GM18951 (cell line): ENCODE data around the gene TMEM238L.

Source experiments
- POLR2A ChIP-seq: IDR thresholded peaks from 4 replicates; pipeline ENCODE4 v1.6.1; 2011; ENCODE audit warnings: mild to moderate bottlenecking; ENCODE audit not compliant: insufficient read length, insufficient read depth; ENCODE audit errors: extremely low read depth
- in situ Hi-C: fragments of 300-500 bp; cut with MboI; formaldehyde crosslinking; loops from one replicate; pipeline ENCODE4 v1.12.0; 2022; ENCODE audit warnings: low sequenced_read_pairs, mixed read lengths, inconsistent platforms; ENCODE audit not compliant: unreplicated experiment

Gene TMEM238L

DNA sequence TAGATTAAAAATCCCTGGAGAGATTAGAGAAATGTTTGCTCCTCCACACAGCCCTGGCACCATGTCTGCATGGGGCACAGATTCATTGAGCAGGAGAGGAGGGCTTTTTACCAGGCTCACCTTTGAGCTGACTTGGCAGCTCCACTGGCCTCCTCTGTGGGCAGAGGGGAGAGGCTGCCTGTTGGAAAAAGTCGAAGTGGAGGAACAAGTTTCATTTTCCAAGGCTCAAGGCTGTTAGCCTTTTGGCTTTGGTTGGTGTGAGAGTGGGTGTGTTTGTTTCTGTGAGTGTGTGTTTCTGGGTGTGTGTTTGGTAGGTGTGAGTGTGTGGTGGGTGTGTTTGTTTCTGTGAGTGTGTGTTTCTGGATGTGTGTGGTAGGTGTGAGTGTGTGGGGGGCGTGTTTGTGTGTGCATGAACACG, 5.6 kb downstream of the TMEM238L start:
- TF ChIP-seq POLR2A: no peak
- in situ Hi-C loops: no loop called here

DNA sequence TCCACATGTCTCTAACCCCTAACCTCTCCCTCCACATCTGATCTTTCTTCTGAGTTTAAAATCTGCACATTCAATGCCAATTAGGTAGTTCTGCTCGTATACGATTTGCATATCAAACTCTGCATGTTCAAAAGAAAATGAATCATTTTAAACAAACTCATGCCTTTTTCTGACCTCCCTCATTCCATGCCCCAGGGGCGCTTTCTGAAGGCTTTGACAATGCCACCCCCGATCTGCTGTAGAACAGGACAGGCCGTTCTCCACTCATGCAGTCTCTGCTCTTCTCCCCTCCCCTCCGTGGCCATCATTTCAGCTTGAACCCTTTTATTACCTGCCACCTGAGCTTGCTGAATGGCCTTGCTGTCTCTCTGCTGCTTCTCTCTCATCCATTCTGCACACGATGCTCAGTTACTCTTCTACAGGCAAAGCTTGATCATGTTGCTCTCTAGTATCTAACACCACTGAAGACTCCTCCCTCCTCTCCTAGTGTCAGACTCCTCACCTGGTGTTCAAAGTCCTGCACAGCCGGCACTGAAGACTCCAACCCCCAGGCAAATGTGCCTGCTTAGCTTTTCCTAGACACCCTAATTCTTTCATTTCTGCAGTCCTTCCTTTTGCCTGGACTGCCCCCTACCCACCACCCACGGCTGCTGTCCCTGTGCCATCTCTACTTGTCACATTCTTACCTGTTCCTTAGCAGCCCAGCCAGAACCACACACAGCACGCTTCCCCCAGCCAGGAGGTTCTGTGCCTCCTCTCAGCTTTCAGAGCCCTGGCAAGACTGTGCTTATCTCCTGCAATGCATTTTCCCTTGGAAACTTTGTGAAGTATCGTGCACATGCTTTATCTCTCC, 6.2 kb downstream of the TMEM238L start:
- in situ Hi-C loops: no loop called here
- TF ChIP-seq POLR2A: no peak

DNA sequence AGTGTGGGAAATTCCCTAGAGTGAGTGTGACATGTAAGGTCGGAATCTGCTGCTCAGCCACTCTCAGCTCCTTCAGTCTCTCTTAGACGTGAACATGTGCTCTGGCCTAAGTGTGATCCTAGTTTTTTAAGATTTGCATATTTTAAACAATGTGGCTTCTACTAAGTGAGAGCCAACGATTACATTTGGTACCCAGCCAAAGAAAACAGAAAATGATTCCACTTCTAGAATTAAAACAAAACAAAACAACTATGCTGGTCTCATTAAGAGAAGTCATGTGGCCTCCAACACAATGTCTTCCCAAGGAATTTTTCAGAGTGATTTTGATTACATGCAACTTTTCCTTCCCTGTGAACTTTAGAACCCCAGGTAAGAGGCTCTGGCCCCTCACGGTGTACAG, 10.1 kb downstream of the TMEM238L start:
- in situ Hi-C loops: no loop called here
- TF ChIP-seq POLR2A: no peak

DNA sequence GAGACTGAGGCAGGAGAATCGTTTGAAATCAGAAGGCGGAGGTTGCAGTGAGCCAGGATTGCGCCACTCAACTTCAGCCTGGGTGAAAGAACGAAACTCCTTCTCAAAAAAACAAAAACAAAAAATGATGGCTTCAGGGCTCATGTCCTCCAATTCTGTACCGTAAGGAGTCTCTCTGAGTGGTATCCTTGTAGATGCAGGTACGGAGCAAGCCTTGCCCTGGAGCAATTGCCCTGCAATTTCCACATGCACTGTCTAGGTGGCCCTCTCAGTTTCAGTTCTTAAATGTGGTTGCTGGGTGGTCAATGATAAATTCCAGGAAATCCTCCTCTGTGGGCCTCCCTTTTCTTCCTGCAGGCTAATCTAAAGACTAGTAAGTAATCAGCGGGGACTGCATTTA, 10.6 kb downstream of the TMEM238L start:
- TF ChIP-seq POLR2A: no peak
- in situ Hi-C loops: no loop called here

DNA sequence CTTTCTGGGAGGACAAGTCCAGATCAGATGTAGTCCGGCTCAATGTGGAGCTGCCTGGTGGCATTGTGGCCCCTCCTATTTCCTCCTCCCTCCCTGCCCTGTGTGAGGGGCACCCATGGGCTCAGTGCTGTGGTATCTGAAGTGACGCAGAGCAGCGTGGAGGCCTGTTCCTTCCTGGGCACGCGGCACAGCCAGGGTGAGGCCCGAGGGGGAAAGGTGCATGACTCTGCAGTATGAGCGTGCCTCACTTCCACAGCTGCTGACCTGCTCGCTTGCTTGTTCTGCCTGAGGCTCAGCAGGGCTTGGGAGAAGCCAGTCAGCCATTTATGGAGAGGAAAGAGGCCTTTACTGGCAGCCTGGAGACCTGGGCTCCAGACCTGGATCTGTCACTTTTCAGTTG, 11.7 kb downstream of the TMEM238L start:
- no peak for TF ChIP-seq POLR2A
- in situ Hi-C loops: no loop called here

DNA sequence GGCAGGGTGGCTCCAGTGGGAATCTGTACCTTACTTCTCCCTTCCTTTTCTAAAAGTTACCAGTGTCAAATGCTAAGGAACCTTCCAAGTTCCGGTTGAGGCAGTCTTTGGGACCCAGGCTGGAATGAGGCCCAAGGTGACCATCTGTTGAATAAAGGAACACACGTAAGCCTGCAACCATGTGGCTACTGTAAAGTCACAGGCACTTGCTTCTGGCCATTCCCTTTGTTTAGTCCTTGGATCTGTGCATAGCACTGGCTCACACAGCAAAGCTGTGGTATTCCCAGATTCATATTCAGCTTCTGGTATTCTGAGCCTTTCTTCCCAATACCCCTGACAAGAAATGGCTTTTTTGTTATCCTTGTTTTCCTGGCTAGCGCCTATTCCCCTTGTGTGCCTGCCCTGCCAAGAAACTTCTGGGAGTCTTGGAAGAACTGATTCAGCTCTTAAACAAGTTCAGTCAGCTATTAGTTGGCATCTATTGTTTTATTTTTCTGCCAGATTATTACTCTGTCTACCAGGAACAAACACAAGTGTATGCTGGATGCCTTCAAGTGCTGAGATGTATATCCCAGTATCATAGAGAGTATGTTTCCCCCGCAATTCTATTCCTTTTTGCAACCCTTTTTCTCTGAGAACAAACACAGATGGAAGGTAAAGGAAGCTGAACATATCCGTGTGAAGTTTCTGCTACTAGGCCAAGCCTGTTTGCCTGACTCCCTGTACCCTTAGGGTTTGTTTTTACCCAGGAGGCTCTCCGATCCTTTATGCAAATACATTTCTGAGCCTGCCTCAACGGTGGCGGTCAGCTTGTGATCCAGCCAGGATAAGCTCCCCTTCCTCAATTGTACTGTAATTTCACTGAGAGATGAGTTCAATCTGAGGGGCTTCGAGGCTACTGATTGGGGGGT, 13.2 kb downstream of the TMEM238L start:
- in situ Hi-C loops: no loop called here
- TF ChIP-seq POLR2A: no peak

DNA sequence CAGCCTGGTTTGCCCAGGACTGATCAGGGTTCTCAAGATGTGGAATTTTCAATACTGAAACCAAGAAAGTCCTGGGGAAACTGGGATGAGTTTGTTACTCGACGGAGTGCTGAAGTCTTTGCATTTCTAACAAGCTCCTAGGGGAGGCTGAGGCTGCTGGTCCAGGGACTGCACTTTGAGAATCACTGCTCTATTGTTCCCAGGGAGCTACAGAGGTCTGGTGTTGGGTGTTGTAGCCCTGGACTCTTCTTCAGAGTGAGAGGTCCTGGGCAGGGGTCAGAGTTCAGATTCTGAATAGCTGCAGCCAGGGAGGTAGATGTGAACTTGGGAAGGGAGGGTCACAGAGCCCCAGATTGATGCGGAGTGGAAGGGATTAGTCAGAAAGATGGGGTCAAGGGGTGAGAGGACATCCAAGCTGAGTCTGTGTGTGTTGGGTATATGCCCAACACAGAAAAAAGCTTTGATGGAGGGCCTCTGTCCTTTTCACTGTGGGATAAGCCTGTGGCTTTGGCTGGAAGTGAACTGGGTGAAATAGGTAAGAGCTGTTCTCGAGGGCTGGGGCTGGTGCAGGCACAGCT, 14.1 kb downstream of the TMEM238L start:
- in situ Hi-C loops: no loop called here
- TF ChIP-seq POLR2A: no peak

DNA sequence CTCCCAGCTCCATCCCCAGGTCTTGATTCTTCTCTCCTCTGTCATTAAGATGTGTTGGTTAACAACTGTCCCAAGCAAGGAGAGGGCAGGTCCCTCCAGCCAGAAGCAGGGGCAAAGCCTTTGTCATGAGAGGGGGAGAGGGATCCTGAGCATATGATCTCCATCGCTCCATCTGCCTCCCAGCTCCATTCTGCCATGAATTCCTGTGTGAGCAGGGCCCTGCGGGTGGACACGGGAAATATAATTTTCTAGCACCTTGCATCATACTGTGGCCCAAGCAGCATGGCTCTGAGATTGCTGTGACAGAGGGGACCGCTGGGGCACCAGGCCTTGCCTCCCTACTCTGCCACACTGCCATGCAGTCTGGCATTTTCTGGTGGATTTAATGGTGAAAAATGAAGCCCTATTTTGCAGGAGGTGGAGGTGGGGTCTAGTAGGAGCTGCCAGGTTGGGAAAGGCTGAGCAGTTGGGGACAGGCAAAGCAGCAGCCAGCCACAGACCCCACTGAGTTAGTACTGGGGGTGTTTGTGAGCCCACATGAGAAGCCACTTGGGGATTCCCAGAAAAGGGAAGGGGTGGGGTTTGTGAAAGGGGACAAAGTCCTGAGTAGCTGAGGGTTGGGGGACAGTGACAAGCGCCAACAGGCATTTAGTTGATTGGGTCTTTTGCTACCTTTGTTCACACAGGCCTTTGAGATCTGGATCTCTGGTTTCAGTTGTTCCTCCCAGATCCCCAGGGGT, 16.4 kb downstream of the TMEM238L start:
- TF ChIP-seq POLR2A: no peak
- in situ Hi-C loops: no loop called here

DNA sequence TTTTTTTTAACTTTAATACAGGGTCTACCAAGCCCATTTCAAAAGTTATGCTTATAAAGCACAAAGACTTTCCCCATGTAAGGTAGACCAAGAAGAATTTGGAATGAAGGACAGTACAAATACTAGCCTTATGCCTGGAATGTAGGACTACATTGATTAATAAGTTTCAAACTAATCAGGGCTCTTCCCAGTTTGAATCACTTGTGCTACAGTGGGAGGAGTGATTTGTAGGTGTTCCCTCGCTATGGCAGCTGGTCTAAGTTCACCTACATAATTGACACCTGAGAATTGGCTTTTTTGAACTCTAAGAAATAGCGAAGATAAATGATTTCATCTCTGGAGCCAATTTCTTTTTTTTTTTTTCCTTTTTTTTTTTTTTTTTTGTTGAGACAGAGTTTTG, 18.6 kb downstream of the TMEM238L start:
- in situ Hi-C loops: no loop called here
- no peak for TF ChIP-seq POLR2A

DNA sequence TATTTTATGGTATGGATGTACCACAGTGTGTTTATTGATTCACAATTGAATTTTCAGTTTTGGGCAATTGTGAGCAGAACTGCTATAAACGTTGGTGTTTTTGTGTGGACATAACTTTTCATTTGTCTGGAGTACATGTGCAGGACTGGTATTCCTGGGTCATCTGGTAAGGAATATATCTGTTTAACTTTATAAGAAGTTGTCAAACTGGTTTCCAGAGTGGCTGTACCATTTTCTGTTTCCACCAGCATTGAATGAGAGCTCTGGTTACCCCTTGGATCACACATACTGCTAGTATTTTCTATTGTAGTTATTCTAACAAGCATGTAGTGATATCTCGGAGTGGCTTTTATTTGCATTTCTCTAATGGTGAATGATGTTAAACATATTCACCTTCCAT, 24.3 kb downstream of the TMEM238L start:
- TF ChIP-seq POLR2A: no peak
- in situ Hi-C loops: no loop called here

DNA sequence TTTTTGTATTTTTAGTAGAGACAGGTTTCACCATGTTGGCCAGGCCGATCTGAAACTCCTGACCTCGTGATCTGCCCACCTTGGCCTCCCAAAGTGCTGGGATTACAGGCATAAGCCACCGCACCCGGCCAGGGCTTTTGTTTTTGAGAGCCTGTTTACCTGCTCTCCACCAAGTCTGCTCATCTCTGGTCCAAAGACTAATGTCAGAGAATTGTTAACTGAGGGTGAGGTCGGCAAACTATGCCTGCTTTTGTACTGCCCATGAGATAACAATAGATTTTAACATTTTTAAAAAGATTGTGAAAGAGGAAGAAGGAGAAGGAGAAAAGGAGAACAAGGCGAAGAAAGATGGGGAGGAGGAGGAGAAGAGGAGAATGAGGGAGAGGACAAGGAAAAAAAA, 26.0 kb downstream of the TMEM238L start:
- in situ Hi-C loops: no loop called here
- TF ChIP-seq POLR2A: no peak

DNA sequence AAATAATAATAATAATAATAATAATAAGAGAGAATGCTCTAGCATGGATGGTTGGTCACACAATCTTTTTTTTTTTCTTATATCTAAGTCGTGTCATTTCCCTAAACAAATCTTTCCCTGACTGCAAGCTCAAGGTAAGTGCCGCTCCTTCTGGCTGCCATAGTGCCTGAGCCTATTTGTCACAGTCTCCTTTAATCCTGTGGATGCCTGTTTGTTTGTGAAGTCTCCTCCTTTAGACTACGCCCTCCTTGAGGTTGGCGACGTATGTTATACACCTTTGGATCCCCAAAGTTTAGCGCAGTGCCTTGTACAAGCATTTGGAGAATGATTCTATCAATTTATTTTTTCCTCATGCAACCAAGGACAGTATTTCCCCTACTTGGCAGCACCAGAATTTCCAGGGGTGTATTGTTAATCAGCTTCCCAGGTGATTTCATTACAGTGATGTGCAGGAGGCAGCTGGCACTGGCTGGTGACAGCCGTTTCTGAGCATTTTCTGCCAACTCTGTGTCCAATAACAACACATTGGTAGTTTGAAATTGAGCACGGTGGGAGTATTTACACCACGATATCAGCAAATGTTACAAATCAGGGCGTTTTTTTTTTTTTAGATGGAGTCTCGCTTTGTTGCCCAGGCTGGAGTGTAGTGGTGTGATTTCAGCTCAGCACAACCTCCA, 26.6 kb downstream of the TMEM238L start:
- TF ChIP-seq POLR2A: no peak
- in situ Hi-C loops: no loop called here
